Lower leg skin (tissue), 3 donors: Measurements from ENCODE around the gene ZFP64.

Source experiments
- POLR2A ChIP-seq, 2 donors: fragments of 450-650 bp; IDR thresholded peaks; one replicate each; pipeline ENCODE4 v1.6.1; 2016 to 2017; ENCODE audit warnings: antibody characterized with exemption in 2 of 2, mild to moderate bottlenecking in 1 of 2, moderate library complexity in 1 of 2
- TF ChIP-seq, protein P1 (sequence below), 3 donors: fragments of 450-650 bp; IDR thresholded peaks; one replicate each; pipeline ENCODE4 v1.5.1; 2016; ENCODE audit warnings: antibody characterized with exemption in 3 of 3, mild to moderate bottlenecking in 3 of 3, moderate library complexity in 2 of 3

DNA sequence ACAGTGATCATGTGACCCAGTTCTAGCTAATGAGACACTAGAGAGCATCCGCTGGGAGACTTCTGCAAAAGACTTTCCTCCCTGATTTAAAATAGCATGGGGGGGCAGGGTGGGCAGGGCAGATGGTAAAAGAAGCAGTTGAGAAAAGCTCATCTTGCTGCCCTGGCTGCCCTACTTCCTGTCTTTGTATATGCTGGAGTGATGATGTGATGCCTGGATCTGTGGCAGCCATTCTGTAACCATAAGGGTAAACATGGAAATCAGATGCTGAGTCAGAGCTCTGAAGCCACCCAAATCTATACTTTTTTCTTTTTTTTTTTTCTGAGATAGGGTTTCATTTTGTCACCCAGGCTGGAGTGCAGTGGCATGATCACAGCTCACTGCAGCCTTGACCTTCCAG lies 25.4 kb downstream of the ZFP64 start:
- no peak for TF ChIP-seq POLR2A (IDR thresholded peaks at IDR 0.05)
- TF ChIP-seq, protein P1, sequence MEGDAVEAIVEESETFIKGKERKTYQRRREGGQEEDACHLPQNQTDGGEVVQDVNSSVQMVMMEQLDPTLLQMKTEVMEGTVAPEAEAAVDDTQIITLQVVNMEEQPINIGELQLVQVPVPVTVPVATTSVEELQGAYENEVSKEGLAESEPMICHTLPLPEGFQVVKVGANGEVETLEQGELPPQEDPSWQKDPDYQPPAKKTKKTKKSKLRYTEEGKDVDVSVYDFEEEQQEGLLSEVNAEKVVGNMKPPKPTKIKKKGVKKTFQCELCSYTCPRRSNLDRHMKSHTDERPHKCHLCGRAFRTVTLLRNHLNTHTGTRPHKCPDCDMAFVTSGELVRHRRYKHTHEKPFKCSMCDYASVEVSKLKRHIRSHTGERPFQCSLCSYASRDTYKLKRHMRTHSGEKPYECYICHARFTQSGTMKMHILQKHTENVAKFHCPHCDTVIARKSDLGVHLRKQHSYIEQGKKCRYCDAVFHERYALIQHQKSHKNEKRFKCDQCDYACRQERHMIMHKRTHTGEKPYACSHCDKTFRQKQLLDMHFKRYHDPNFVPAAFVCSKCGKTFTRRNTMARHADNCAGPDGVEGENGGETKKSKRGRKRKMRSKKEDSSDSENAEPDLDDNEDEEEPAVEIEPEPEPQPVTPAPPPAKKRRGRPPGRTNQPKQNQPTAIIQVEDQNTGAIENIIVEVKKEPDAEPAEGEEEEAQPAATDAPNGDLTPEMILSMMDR (IDR thresholded peaks at IDR 0.05): no peak
